Endothelial cell of umbilical vein (primary cell): ENCODE measurements around the gene SPEF2. TPM values are rescaled to one million over a fixed set of nuclear protein-coding genes. Genes with fewer than 3 reads are reported as not detected.

Source experiments
- BruUV-seq: library from RNA; stranded (reverse); fragments of 400-500 nt; replicated peaks from 2 replicates; lab custom pipeline; 2021; lab: Mats Ljungman, UMichigan
- CTCF ChIA-PET: fragments of 300-600, 350-600 bp; sonication (Branson Sonifier 250); formaldehyde crosslinking; loops from one replicate; lab custom pipeline; 2021; ENCODE audit warnings: antibody characterized with exemption, inconsistent platforms; lab: Charles Lee
- POLR2A ChIA-PET: fragments of 300-600, 350-600 bp; sonication (Branson Sonifier 250); formaldehyde crosslinking; loops from one replicate; lab custom pipeline; 2021; ENCODE audit warnings: antibody characterized with exemption, inconsistent platforms; lab: Charles Lee
- DNase-seq: peaks from one replicate; pipeline ENCODE4 v3.0.0-alpha.2; 2011; ENCODE audit warnings: low read depth, low spot score
- FAIRE-seq: peaks from 2 replicates; lab custom pipeline; 2011; peaks lifted over from hg19 to GRCh38; lab: Jason Lieb, UNC
- H2AFZ ChIP-seq: 2 replicates; pipeline ENCODE4 v1.6.0; 2012; ENCODE audit warnings: low read depth, low read length, control low read depth, inconsistent platforms
- H3K27ac ChIP-seq: 2 replicates; pipeline ENCODE4 v1.5.1; 2011; ENCODE audit warnings: low read depth, mild to moderate bottlenecking, control low read depth, low read length, moderate library complexity; ENCODE audit not compliant: insufficient read depth
- H3K27me3 ChIP-seq, 2 experiments: 2 replicates each; pipeline versions ENCODE4 v1.6.0 to v1.6.1; 2011; ENCODE audit warnings: low read length in 2 of 2, mixed read lengths in 1 of 2; ENCODE audit not compliant: control insufficient read depth in 2 of 2, insufficient read depth in 2 of 2
- H3K36me3 ChIP-seq, 2 experiments: 2 replicates in 1 of 2; 3 replicates in 1 of 2; pipeline ENCODE4 v1.5.1; 2011; ENCODE audit warnings: low read length in 2 of 2, mild to moderate bottlenecking in 1 of 2, moderate library complexity in 1 of 2; ENCODE audit not compliant: control insufficient read depth in 2 of 2, insufficient read depth in 2 of 2; ENCODE audit errors: extremely low read depth in 1 of 2
- H3K4me1 ChIP-seq: 3 replicates; pipeline ENCODE4 v1.5.1; 2011; ENCODE audit warnings: mild to moderate bottlenecking, low read length; ENCODE audit not compliant: control insufficient read depth, insufficient read depth; ENCODE audit errors: extremely low read depth
- H3K4me2 ChIP-seq: 2 replicates; pipeline ENCODE4 v1.6.1; 2011; ENCODE audit warnings: low read length, control low read depth, mixed read lengths; ENCODE audit not compliant: insufficient read depth
- H3K4me3 ChIP-seq, 3 experiments: fragments of 200-600 bp in 1 of 3; sonication (generic), shearing (Covaris generic) in 1 of 3; replicated peaks in 1 of 3; 2 replicates each; pipeline ENCODE4 v1.5.1; 2011 to 2016; ENCODE audit warnings: control low read depth in 3 of 3, low read length in 3 of 3, mild to moderate bottlenecking in 2 of 3, inconsistent platforms in 1 of 3, low read depth in 1 of 3, moderate library complexity in 1 of 3; ENCODE audit not compliant: insufficient read depth in 1 of 3
- H3K79me2 ChIP-seq: 2 replicates; pipeline ENCODE4 v1.6.0; 2012; ENCODE audit warnings: low read length, inconsistent platforms; ENCODE audit not compliant: control insufficient read depth, insufficient read depth
- H3K9ac ChIP-seq: replicated peaks from 2 replicates; pipeline ENCODE3; 2011; ENCODE audit warnings: low read length, control low read depth; ENCODE audit not compliant: insufficient read depth; ENCODE audit errors: extremely low read depth
- H3K9me1 ChIP-seq: replicated peaks from 3 replicates; pipeline ENCODE4 v1.6.0; 2011; ENCODE audit warnings: mild to moderate bottlenecking, low read length; ENCODE audit not compliant: control insufficient read depth, insufficient read depth; ENCODE audit errors: extremely low read depth
- H3K9me3 ChIP-seq: replicated peaks from 2 replicates; pipeline ENCODE4 v1.5.1; 2012; ENCODE audit warnings: low read length, inconsistent platforms; ENCODE audit not compliant: control insufficient read depth, insufficient read depth
- H4K20me1 ChIP-seq: replicated peaks from 2 replicates; pipeline ENCODE3; 2011; ENCODE audit warnings: mild to moderate bottlenecking, low read length; ENCODE audit not compliant: control insufficient read depth, insufficient read depth; ENCODE audit errors: extremely low read depth
- EZH2 ChIP-seq: IDR thresholded peaks from 2 replicates; pipeline ENCODE4 v1.6.1; 2012; ENCODE audit warnings: borderline replicate concordance, low read depth, mild to moderate bottlenecking, moderate library complexity, low read length, inconsistent platforms; ENCODE audit not compliant: severe bottlenecking
- FOS ChIP-seq: IDR thresholded peaks from 2 replicates; pipeline ENCODE4 v1.6.1; 2011; ENCODE audit warnings: mild to moderate bottlenecking, low read length, moderate library complexity, borderline replicate concordance; ENCODE audit not compliant: insufficient read depth
- GATA2 ChIP-seq: IDR thresholded peaks from 2 replicates; pipeline ENCODE4 v1.7.0; 2011; ENCODE audit warnings: low read depth, mild to moderate bottlenecking, moderate library complexity, mixed read lengths, low read length; ENCODE audit not compliant: insufficient read length, insufficient read depth
- JUN ChIP-seq: IDR thresholded peaks from 2 replicates; pipeline ENCODE4 v1.6.1; 2011; ENCODE audit warnings: borderline replicate concordance, low read depth; ENCODE audit not compliant: insufficient read length, insufficient read depth
- MAX ChIP-seq: IDR thresholded peaks from 2 replicates; pipeline ENCODE4 v1.6.1; 2011; ENCODE audit not compliant: insufficient read depth, insufficient read length
- MYC ChIP-seq: IDR thresholded peaks from one replicate; pipeline ENCODE4 v1.6.1; 2011; ENCODE audit warnings: mild to moderate bottlenecking, low read depth, low read length
- POLR2A ChIP-seq: IDR thresholded peaks from 2 replicates; pipeline ENCODE4 v1.6.1; 2012; ENCODE audit warnings: low read depth, mild to moderate bottlenecking, control low read depth, low read length
- POLR2AphosphoS5 ChIP-seq: IDR thresholded peaks from 2 replicates; pipeline ENCODE4 v1.6.1; 2012; ENCODE audit warnings: low read depth, mild to moderate bottlenecking, control low read depth, low read length, moderate library complexity; ENCODE audit not compliant: insufficient read depth
- dilution Hi-C: fragments of 300-500 bp; cut with MboI; formaldehyde crosslinking; loops from one replicate; pipeline ENCODE4 v1.15.0; 2019; ENCODE audit warnings: low sequenced_read_pairs; ENCODE audit not compliant: extremely low pct_ligation_motif_present
- intact Hi-C: fragments of 100-400 bp; cut with micrococcal nuclease; formaldehyde crosslinking; loops from one replicate; pipeline ENCODE4 v1.10.0; 2022
- polyA plus RNA-seq, 4 experiments: library from polyadenylated mRNA; depleted of rRNA in 3 of 4; stranded (reverse) in 3 of 4; unstranded in 1 of 4; fragments of >200 nt; gene quantifications; 2 replicates each; pipeline versions ENCODE4 v1.2.1 to v1.2.3, GENCODE V29; 2011 to 2012; ENCODE audit warnings: missing spikeins in 1 of 4
- total RNA-seq: library from RNA; stranded (reverse); gene quantifications from 2 replicates; pipeline ENCODE4 v1.2.3, GENCODE V29; 2021
- TF ChIP-seq, protein P1 (sequence below), 2 donors: IDR thresholded peaks; 1 replicate in 1 of 2; 2 replicates in 1 of 2; pipeline ENCODE4 v1.5.1; 2011; ENCODE audit warnings: low read length in 2 of 2, mild to moderate bottlenecking in 2 of 2, moderate library complexity in 2 of 2, control low read depth in 1 of 2, inconsistent platforms in 1 of 2, low read depth in 1 of 2; ENCODE audit not compliant: insufficient read depth in 1 of 2; ENCODE audit errors: extremely low read depth in 1 of 2

SPEF2 gene
- total and polyA plus RNA-seq, 2 donors (not counting 3 experiments of a cell fraction or from before 2014, with no cell fraction given), result 0.28 to 0.73 TPM

DNA sequence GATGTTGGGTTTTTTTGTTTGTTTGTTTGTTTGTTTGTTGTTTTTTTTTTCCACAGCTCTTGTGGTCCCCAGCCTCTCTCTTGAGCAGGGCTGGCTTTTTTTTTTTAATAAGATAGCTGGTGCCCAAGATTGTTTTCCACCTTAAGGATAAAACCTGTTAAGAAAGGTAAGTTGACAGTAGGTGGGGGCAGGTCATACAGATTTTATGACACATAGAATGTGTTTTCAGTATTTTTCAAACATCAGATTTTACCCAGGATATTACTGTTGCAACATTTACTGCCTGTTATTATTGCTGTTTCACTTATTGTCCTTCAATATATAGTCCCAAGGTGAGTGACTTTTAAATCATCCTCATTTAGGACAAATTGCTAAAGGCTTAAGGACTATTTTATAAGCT is 235.1 kb downstream of the SPEF2 start:
- BruUV-seq, result no TSS peak
- FAIRE-seq, result no peak
- Histone ChIP-seq H2AFZ (no peak overlapping the region), H3K9me1 (no peaks in the 10 kb centered on the region), H3K36me3 (no peaks in the 10 kb centered on the region), H4K20me1 (no peaks in the 10 kb centered on the region), H3K9ac (no peak overlapping the region), H3K4me1 (peaks cover 14% of the 10 kb centered on the region), H3K4me3 (no peak overlapping the region), H3K9me3 (no peaks in the 10 kb centered on the region), H3K27ac (no peak overlapping the region), H3K79me2 (no peaks in the 10 kb centered on the region), H3K27me3 (no peaks in the 10 kb centered on the region), H3K4me2 (no peak overlapping the region)
- no peak for TF ChIP-seq JUN
- TF ChIP-seq FOS, result no peak
- TF ChIP-seq MAX, result no peak
- TF ChIP-seq POLR2AphosphoS5, result no peak
- TF ChIP-seq EZH2, result no peak
- TF ChIP-seq GATA2, result no peak
- TF ChIP-seq MYC, result no peak
- no peak for TF ChIP-seq POLR2A
- TF ChIP-seq, protein P1, sequence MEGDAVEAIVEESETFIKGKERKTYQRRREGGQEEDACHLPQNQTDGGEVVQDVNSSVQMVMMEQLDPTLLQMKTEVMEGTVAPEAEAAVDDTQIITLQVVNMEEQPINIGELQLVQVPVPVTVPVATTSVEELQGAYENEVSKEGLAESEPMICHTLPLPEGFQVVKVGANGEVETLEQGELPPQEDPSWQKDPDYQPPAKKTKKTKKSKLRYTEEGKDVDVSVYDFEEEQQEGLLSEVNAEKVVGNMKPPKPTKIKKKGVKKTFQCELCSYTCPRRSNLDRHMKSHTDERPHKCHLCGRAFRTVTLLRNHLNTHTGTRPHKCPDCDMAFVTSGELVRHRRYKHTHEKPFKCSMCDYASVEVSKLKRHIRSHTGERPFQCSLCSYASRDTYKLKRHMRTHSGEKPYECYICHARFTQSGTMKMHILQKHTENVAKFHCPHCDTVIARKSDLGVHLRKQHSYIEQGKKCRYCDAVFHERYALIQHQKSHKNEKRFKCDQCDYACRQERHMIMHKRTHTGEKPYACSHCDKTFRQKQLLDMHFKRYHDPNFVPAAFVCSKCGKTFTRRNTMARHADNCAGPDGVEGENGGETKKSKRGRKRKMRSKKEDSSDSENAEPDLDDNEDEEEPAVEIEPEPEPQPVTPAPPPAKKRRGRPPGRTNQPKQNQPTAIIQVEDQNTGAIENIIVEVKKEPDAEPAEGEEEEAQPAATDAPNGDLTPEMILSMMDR (IDR thresholded peaks at IDR 0.05; ENCODE audit: extremely low read depth in 1 of 2, insufficient read depth in 1 of 2, low read depth in 1 of 2, low read length in 2 of 2), result no peak
- DNase-seq, result no peak
- dilution Hi-C loops, result no loop called here
- intact Hi-C loops, result no loop called here
- POLR2A ChIA-PET, result no interaction called here
- CTCF ChIA-PET, result interaction anchor here (1.4 to 4.1 kb wide), 2 partner anchors 50 to 72 kb away, joined by 4 to 17 read pairs; no protein-coding TSS in a partner anchor
